ENCODE data around the gene KCNJ11. TPM values are rescaled to one million over a fixed set of nuclear protein-coding genes. Genes with fewer than 3 reads are reported as not detected.

The KCNJ11 gene
- total RNA-seq, 1 donor from 2014 or later: 11.4 TPM

- no peak for DNase-seq
These were observed 34.4 kb downstream of the KCNJ11 start for GRCh38 chr11:17353821-17354600.

GRCh38 chr11:17352950-17353820 lies 35.3 kb downstream of the KCNJ11 start:
- peak; percentile 76 for DNase-seq

GRCh38 chr11:17351510-17352176 lies 36.8 kb downstream of the KCNJ11 start, which contains the start of gene NCR3LG1:
NCR3LG1 (plus strand) TSS chr11:17351800; CDS start chr11:17351970, 170 bp downstream.
- DNase-seq: peak; percentile 55

- DNase-seq: no peak
These were observed 37.3 kb downstream of the KCNJ11 start for GRCh38 chr11:17351172-17351509.

- no peak for DNase-seq
These were observed 37.8 kb downstream of the KCNJ11 start for GRCh38 chr11:17350455-17351171.

GRCh38 chr11:17347676-17348075 lies 40.8 kb downstream of the KCNJ11 start:
- no peak for DNase-seq

- DNase-seq: no peak
These were observed 44.6 kb downstream of the KCNJ11 start for GRCh38 chr11:17343907-17344306.

GRCh38 chr11:17343257-17343656 lies 45.2 kb downstream of the KCNJ11 start:
- no peak for DNase-seq

Other genes with a start within 250 kb of the KCNJ11 start
- 45.7 TPM for gene PIK3C2A, start 180.7 kb downstream of the KCNJ11 start, total RNA-seq
- 69.7 TPM for gene NUCB2, start 111.9 kb downstream of the KCNJ11 start, total RNA-seq
- 12.0 TPM for gene NCR3LG1, start 36.9 kb downstream of the KCNJ11 start, total RNA-seq
- 9.8 TPM for gene ABCC8, start 88.2 kb upstream of the KCNJ11 start, total RNA-seq
- gene USH1C, start 155.8 kb upstream of the KCNJ11 start, total RNA-seq: 0.62 TPM
- not detected for gene OTOG, start 158.6 kb upstream of the KCNJ11 start, total RNA-seq

Data from occipital lobe (tissue), 2 donors.